Peyer's patch (tissue), 4 donors: ENCODE measurements around the gene MED16.

ENCODE experiments used
- CTCF ChIP-seq, 6 experiments: fragments of 450-650 bp in 4 of 6; fragments of 200-600 bp in 2 of 6; sonication (generic) in 1 of 6; IDR thresholded peaks; one replicate each; pipeline ENCODE4 v1.5.1; 2017 to 2019; ENCODE audit warnings: antibody characterized with exemption in 6 of 6, mild to moderate bottlenecking in 3 of 6, moderate library complexity in 1 of 6
- POLR2A ChIP-seq, 2 donors: fragments of 450-650 bp; IDR thresholded peaks; one replicate each; pipeline ENCODE4 v1.5.1; 2017; ENCODE audit warnings: antibody characterized with exemption in 2 of 2, mild to moderate bottlenecking in 2 of 2, moderate library complexity in 2 of 2

- TF ChIP-seq CTCF (IDR thresholded peaks at IDR 0.05) (no peak), POLR2A (IDR thresholded peaks at IDR 0.05) (no peak)
Observed at GRCh38 chr19:870963-871401, 22.0 kb downstream of the MED16 start.
